Keratinocyte (primary cell): ENCODE data around the gene D2HGDH. TPM values are rescaled to one million over a fixed set of nuclear protein-coding genes. Genes with fewer than 3 reads are reported as not detected.
"Not testable (repeated sequence)": the region's sequence is repeated elsewhere in the genome, so short reads cannot be mapped to it uniquely, and the experiment has no call there.

ENCODE experiments used
- DNase-seq: peaks from one replicate; pipeline ENCODE4 v3.0.0-alpha.2; 2011; ENCODE audit warnings: low read depth, missing footprints, low spot score
- FAIRE-seq: peaks from 2 replicates; lab custom pipeline; 2011; peaks lifted over from hg19 to GRCh38; lab: Jason Lieb, UNC
- H2AFZ ChIP-seq: 2 replicates; pipeline ENCODE4 v1.6.0; 2012; ENCODE audit warnings: low read length, control low read depth, inconsistent platforms; ENCODE audit not compliant: control insufficient read depth
- H3K27ac ChIP-seq: 2 replicates; pipeline ENCODE4 v1.5.1; 2011; ENCODE audit warnings: low read length; ENCODE audit not compliant: control insufficient read depth, insufficient read depth
- H3K27me3 ChIP-seq: 3 replicates; pipeline ENCODE4 v1.6.0; 2011; ENCODE audit warnings: low read length; ENCODE audit not compliant: control insufficient read depth, insufficient read depth; ENCODE audit errors: extremely low read depth
- H3K36me3 ChIP-seq, 2 experiments: 2 replicates in 1 of 2; 3 replicates in 1 of 2; pipeline ENCODE4 v1.5.1; 2011; ENCODE audit warnings: low read length in 2 of 2, mild to moderate bottlenecking in 1 of 2; ENCODE audit not compliant: control insufficient read depth in 2 of 2, insufficient read depth in 2 of 2; ENCODE audit errors: extremely low read depth in 1 of 2
- H3K4me1 ChIP-seq: 3 replicates; pipeline ENCODE4 v1.5.1; 2011; ENCODE audit warnings: low read length; ENCODE audit not compliant: control insufficient read depth, insufficient read depth; ENCODE audit errors: extremely low read depth
- H3K4me2 ChIP-seq: 3 replicates; pipeline ENCODE4 v1.6.0; 2011; ENCODE audit warnings: low read depth, low read length; ENCODE audit not compliant: control insufficient read depth, insufficient read depth; ENCODE audit errors: extremely low read depth
- H3K4me3 ChIP-seq, 3 experiments: fragments of 200-600 bp in 1 of 3; sonication (generic) in 1 of 3; 2 replicates in 2 of 3; 3 replicates in 1 of 3; pipeline ENCODE4 v1.5.1; 2011 to 2016; ENCODE audit warnings: low read length in 3 of 3, mild to moderate bottlenecking in 3 of 3, control low read depth in 2 of 3, inconsistent platforms in 1 of 3, low read depth in 1 of 3, mixed read lengths in 1 of 3, mixed run types in 1 of 3, moderate library complexity in 1 of 3; ENCODE audit not compliant: control insufficient read depth in 2 of 3, insufficient read depth in 2 of 3; ENCODE audit errors: extremely low read depth in 1 of 3
- H3K79me2 ChIP-seq: 2 replicates; pipeline ENCODE4 v1.6.0; 2012; ENCODE audit warnings: low read length; ENCODE audit not compliant: control insufficient read depth, insufficient read depth
- H3K9ac ChIP-seq: 3 replicates; pipeline ENCODE4 v1.6.0; 2011; ENCODE audit warnings: low read length; ENCODE audit not compliant: control insufficient read depth, insufficient read depth; ENCODE audit errors: extremely low read depth
- H3K9me1 ChIP-seq: 3 replicates; pipeline ENCODE4 v1.6.0; 2011; ENCODE audit warnings: low read length; ENCODE audit not compliant: control insufficient read depth, insufficient read depth; ENCODE audit errors: extremely low read depth
- H3K9me3 ChIP-seq: 2 replicates; pipeline ENCODE4 v1.5.1; 2012; ENCODE audit warnings: low read depth, low read length; ENCODE audit not compliant: control insufficient read depth
- H4K20me1 ChIP-seq: 3 replicates; pipeline ENCODE4 v1.6.0; 2011; ENCODE audit warnings: low read length; ENCODE audit not compliant: control insufficient read depth, insufficient read depth; ENCODE audit errors: extremely low read depth
- EZH2 ChIP-seq: IDR thresholded peaks from one replicate; pipeline ENCODE4 v1.6.1; 2012; ENCODE audit warnings: inconsistent platforms, mild to moderate bottlenecking, low read length, moderate library complexity
- dilution Hi-C: fragments of 300-500 bp; cut with MboI; formaldehyde crosslinking; loops from one replicate; pipeline ENCODE4 v1.7.0; 2020; ENCODE audit warnings: low sequenced_read_pairs; ENCODE audit not compliant: extremely low pct_ligation_motif_present
- polyA plus RNA-seq, 5 experiments: library from polyadenylated mRNA; depleted of rRNA in 3 of 5; stranded (reverse) in 3 of 5; stranded (forward) in 1 of 5; unstranded in 1 of 5; fragments of >200 nt; gene quantifications; 1 replicate in 1 of 5; 2 replicates in 3 of 5; 3 replicates in 1 of 5; pipeline versions ENCODE4 v1.2.1 to v1.2.3, GENCODE V29; 2011 to 2012; ENCODE audit warnings: missing spikeins in 2 of 5, low read depth in 1 of 5, low replicate concordance in 1 of 5
- TF ChIP-seq, protein P1 (sequence below), 3 experiments: IDR thresholded peaks in 1 of 3; conservative IDR thresholded peaks in 1 of 3; optimal IDR thresholded peaks in 1 of 3; 2 replicates in 2 of 3; 3 replicates in 1 of 3; pipeline versions ENCODE3 to v1.5.1; 2011; ENCODE audit warnings: low read length in 3 of 3, mild to moderate bottlenecking in 3 of 3, moderate library complexity in 2 of 3, control low read depth in 1 of 3, inconsistent platforms in 1 of 3; ENCODE audit not compliant: insufficient read depth in 2 of 3; ENCODE audit errors: extremely low read depth in 1 of 3

Gene D2HGDH
- polyA plus RNA-seq, 1 donor (not counting 4 experiments of a cell fraction or from before 2014, with no cell fraction given), result 5.4 TPM

- Histone ChIP-seq H3K4me3 (no peak overlapping the region), H3K9ac (no peak overlapping the region), H3K9me3 (no peaks in the 10 kb centered on the region), H4K20me1 (no peaks in the 10 kb centered on the region), H3K4me2 (no peak overlapping the region), H3K4me1 (peaks cover 2% of the 10 kb centered on the region), H3K79me2 (no peaks in the 10 kb centered on the region), H3K27ac (no peak overlapping the region), H3K27me3 (no peaks in the 10 kb centered on the region), H2AFZ (no peak overlapping the region), H3K9me1 (no peaks in the 10 kb centered on the region), H3K36me3 (no peaks in the 10 kb centered on the region)
- TF ChIP-seq, protein P1, sequence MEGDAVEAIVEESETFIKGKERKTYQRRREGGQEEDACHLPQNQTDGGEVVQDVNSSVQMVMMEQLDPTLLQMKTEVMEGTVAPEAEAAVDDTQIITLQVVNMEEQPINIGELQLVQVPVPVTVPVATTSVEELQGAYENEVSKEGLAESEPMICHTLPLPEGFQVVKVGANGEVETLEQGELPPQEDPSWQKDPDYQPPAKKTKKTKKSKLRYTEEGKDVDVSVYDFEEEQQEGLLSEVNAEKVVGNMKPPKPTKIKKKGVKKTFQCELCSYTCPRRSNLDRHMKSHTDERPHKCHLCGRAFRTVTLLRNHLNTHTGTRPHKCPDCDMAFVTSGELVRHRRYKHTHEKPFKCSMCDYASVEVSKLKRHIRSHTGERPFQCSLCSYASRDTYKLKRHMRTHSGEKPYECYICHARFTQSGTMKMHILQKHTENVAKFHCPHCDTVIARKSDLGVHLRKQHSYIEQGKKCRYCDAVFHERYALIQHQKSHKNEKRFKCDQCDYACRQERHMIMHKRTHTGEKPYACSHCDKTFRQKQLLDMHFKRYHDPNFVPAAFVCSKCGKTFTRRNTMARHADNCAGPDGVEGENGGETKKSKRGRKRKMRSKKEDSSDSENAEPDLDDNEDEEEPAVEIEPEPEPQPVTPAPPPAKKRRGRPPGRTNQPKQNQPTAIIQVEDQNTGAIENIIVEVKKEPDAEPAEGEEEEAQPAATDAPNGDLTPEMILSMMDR (optimal IDR thresholded peaks at IDR 0.05 in 1 of 3, IDR thresholded peaks at IDR 0.05 in 1 of 3, conservative IDR thresholded peaks at IDR 0.05 in 1 of 3; ENCODE audit: extremely low read depth in 1 of 3, insufficient read depth in 2 of 3, low read length in 3 of 3), result no peak
- no peak for TF ChIP-seq EZH2
- no peak for DNase-seq
- FAIRE-seq, result no peak
- dilution Hi-C loops, result no loop called here
Measured at GRCh38 chr2:241788135-241788534, 53.7 kb downstream of the D2HGDH start.

GRCh38 chr2:241788572-241788971, 54.1 kb downstream of the D2HGDH start:
- no peak overlapping the region for H2AFZ ChIP-seq
- no peak overlapping the region for H3K9ac ChIP-seq
- no peaks in the 10 kb centered on the region for H3K27me3 ChIP-seq
- H3K36me3 ChIP-seq, result no peaks in the 10 kb centered on the region
- H3K9me1 ChIP-seq, result no peaks in the 10 kb centered on the region
- dilution Hi-C loops, result no loop called here
- TF ChIP-seq, protein P1 (optimal IDR thresholded peaks at IDR 0.05 in 1 of 3, IDR thresholded peaks at IDR 0.05 in 1 of 3, conservative IDR thresholded peaks at IDR 0.05 in 1 of 3; ENCODE audit: extremely low read depth in 1 of 3, insufficient read depth in 2 of 3, low read length in 3 of 3), result no peak
- TF ChIP-seq EZH2, result no peak
- H3K4me2 ChIP-seq, result no peak overlapping the region
- H3K27ac ChIP-seq, result no peak overlapping the region
- peaks cover 2% of the 10 kb centered on the region for H3K4me1 ChIP-seq
- H3K4me3 ChIP-seq, result no peak overlapping the region
- H4K20me1 ChIP-seq, result no peaks in the 10 kb centered on the region
- FAIRE-seq, result no peak
- no peaks in the 10 kb centered on the region for H3K9me3 ChIP-seq
- no peaks in the 10 kb centered on the region for H3K79me2 ChIP-seq
- no peak for DNase-seq

DNA sequence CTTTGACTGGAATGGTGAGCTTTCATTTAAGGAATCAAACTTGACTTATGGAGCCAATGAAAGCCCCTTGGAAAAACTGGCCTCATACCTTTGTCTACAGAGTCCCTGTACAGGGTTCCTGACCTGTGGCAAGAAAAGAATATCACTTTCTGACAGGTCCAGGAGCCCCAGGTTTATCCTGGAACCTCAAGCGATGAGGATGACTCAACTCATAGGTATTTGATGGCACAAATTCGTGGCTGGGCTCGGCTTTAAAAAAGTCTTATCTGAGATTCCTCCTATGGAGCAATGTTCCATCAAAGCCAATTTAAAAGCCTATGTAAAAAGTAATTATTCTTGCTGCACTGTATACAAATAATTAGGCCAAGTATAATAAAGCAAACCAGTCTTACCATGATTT, 57.0 kb downstream of the D2HGDH start:
- dilution Hi-C loops, H3K9me3 ChIP-seq, DNase-seq, H3K4me2 ChIP-seq, H3K27me3 ChIP-seq, H3K36me3 ChIP-seq, H3K27ac ChIP-seq, H3K4me3 ChIP-seq, H3K9ac ChIP-seq, H4K20me1 ChIP-seq, H3K9me1 ChIP-seq, H3K79me2 ChIP-seq, H2AFZ ChIP-seq, H3K4me1 ChIP-seq: not testable (repeated sequence)
- FAIRE-seq, result peak; percentile 29
